H1 (cell line): ENCODE data around the gene NRP2. TPM values are rescaled to one million over a fixed set of nuclear protein-coding genes. Genes with fewer than 3 reads are reported as not detected.

ENCODE experiments used
- ATF2 ChIP-seq: IDR thresholded peaks from 2 replicates; pipeline ENCODE4 v1.6.1; 2012; ENCODE audit warnings: low read length, inconsistent platforms
- ATF3 ChIP-seq: IDR thresholded peaks from 2 replicates; pipeline ENCODE4 v1.6.1; 2011; ENCODE audit warnings: low read depth, mild to moderate bottlenecking, low read length; ENCODE audit not compliant: insufficient read depth
- JUND ChIP-seq: IDR thresholded peaks from 2 replicates; pipeline ENCODE4 v1.6.1; 2011; ENCODE audit warnings: mild to moderate bottlenecking, improper control_type of control experiment, low read length
- MAX ChIP-seq: IDR thresholded peaks from 2 replicates; pipeline ENCODE4 v1.6.1; 2012; ENCODE audit warnings: inconsistent platforms
- polyA plus RNA-seq, 7 experiments: library from polyadenylated mRNA; depleted of rRNA in 3 of 7; stranded (reverse) in 5 of 7; unstranded in 2 of 7; fragments of >200 nt in 5 of 7; fragments of 200-250 nt in 2 of 7; gene quantifications; 1 replicate in 5 of 7; 2 replicates in 1 of 7; 4 replicates in 1 of 7; pipeline versions ENCODE4 v1.2.1 to v1.2.3, GENCODE V29; 2011 to 2013; ENCODE audit warnings: missing spikeins in 2 of 7, mixed read lengths in 2 of 7
- total RNA-seq: library from RNA; stranded (reverse); fragmentation: NEBNext Ultra II Directional; extraction: Animal tissue kit (Norgen Biotek cat#: 25700); gene quantifications from 2 replicates; pipeline ENCODE4 v1.2.1, GENCODE V29; 2021

The NRP2 gene
- total and polyA plus RNA-seq, 2 of the 8 experiments (the other 6 are each of a cell fraction or from before 2014, with no cell fraction given) = 32.0 to 37.8 TPM

- TF ChIP-seq ATF2 = no peak
- TF ChIP-seq MAX = no peak
- no peak for TF ChIP-seq ATF3
- TF ChIP-seq JUND = no peak
- TF ChIP-seq, all 59 proteins: peak for 0
Observed at GRCh38 chr2:205646680-205647079, 35.6 kb upstream of the NRP2 start (continued).
